GM19193 (cell line): Measurements from ENCODE around the gene CDK13.

Experiments
- POLR2A ChIP-seq: IDR thresholded peaks from 4 replicates; pipeline ENCODE4 v1.6.1; 2011; ENCODE audit not compliant: insufficient read depth, insufficient read length; ENCODE audit errors: extremely low read depth

Gene CDK13

GRCh38 chr7:39949971-39950472 is at the start of gene CDK13:
CDK13 (plus strand) TSS chr7:39950256; CDS start chr7:39950642, 386 bp downstream.
- TF ChIP-seq POLR2A = peak; percentile 76

GRCh38 chr7:39904077-39904486 is 46.0 kb upstream of the CDK13 start:
- no peak for TF ChIP-seq POLR2A

GRCh38 chr7:39908141-39908540 is 41.9 kb upstream of the CDK13 start:
- TF ChIP-seq POLR2A = no peak

- no peak for TF ChIP-seq POLR2A
Measured at GRCh38 chr7:39908973-39909372, 41.1 kb upstream of the CDK13 start.

GRCh38 chr7:39909526-39909925 is 40.5 kb upstream of the CDK13 start:
- TF ChIP-seq POLR2A = no peak

GRCh38 chr7:39910108-39910869 is 39.8 kb upstream of the CDK13 start:
- TF ChIP-seq POLR2A = no peak

GRCh38 chr7:39911167-39911566 is 38.9 kb upstream of the CDK13 start:
- no peak for TF ChIP-seq POLR2A

- TF ChIP-seq POLR2A = no peak
Measured at GRCh38 chr7:39919646-39920045, 30.4 kb upstream of the CDK13 start.

GRCh38 chr7:39921506-39922175 is 28.4 kb upstream of the CDK13 start:
- TF ChIP-seq POLR2A = no peak

- TF ChIP-seq POLR2A = no peak
Measured at GRCh38 chr7:39922580-39922979, 27.5 kb upstream of the CDK13 start.

GRCh38 chr7:39923091-39923490 is 27.0 kb upstream of the CDK13 start:
- TF ChIP-seq POLR2A = no peak

GRCh38 chr7:39924122-39924521 is 25.9 kb upstream of the CDK13 start:
- no peak for TF ChIP-seq POLR2A

GRCh38 chr7:39926111-39926510 is 23.9 kb upstream of the CDK13 start:
- TF ChIP-seq POLR2A = no peak

- no peak for TF ChIP-seq POLR2A
Measured at GRCh38 chr7:39927018-39927417, 23.0 kb upstream of the CDK13 start.

- TF ChIP-seq POLR2A = no peak
Measured at GRCh38 chr7:39934132-39934531, 15.9 kb upstream of the CDK13 start.

- no peak for TF ChIP-seq POLR2A
Measured at GRCh38 chr7:39936761-39937160, 13.3 kb upstream of the CDK13 start.

GRCh38 chr7:39937366-39938153 is 12.5 kb upstream of the CDK13 start:
- TF ChIP-seq POLR2A = no peak
